Ectodermal cell (in vitro differentiated cells): Measurements from ENCODE around the gene PPCDC.

Experiments used
- H3K27ac ChIP-seq: 2 replicates; pipeline ENCODE4 v1.7.0; 2013; ENCODE audit warnings: mild to moderate bottlenecking, low read depth, low read length; ENCODE audit not compliant: insufficient read depth, poor library complexity, severe bottlenecking
- H3K27me3 ChIP-seq: 2 replicates; pipeline ENCODE4 v1.7.0; 2013; ENCODE audit warnings: mild to moderate bottlenecking, low read length; ENCODE audit not compliant: insufficient read depth, control insufficient read depth, poor library complexity, severe bottlenecking
- H3K36me3 ChIP-seq: one replicate; pipeline ENCODE4 v1.7.0; 2013; ENCODE audit warnings: low read length; ENCODE audit not compliant: control insufficient read depth, insufficient read depth
- H3K4me1 ChIP-seq: one replicate; pipeline ENCODE4 v1.7.0; 2013; ENCODE audit warnings: low read length; ENCODE audit not compliant: control insufficient read depth, insufficient read depth
- H3K4me3 ChIP-seq: 2 replicates; pipeline ENCODE4 v1.7.0; 2013; ENCODE audit warnings: low read depth, low read length, control low read depth; ENCODE audit not compliant: insufficient read depth
- H3K9me3 ChIP-seq: 2 replicates; pipeline ENCODE4 v1.7.0; 2013; ENCODE audit warnings: mild to moderate bottlenecking, low read length, moderate library complexity; ENCODE audit not compliant: control insufficient read depth
- WGBS, 2 experiments: methylation state at CpG; one replicate each; pipeline ENCODE4 v1.1.7; 2013; ENCODE audit warnings: missing lambda C conversion rate in 2 of 2; 5-methylcytosine and 5-hydroxymethylcytosine counted together

Gene PPCDC

DNA sequence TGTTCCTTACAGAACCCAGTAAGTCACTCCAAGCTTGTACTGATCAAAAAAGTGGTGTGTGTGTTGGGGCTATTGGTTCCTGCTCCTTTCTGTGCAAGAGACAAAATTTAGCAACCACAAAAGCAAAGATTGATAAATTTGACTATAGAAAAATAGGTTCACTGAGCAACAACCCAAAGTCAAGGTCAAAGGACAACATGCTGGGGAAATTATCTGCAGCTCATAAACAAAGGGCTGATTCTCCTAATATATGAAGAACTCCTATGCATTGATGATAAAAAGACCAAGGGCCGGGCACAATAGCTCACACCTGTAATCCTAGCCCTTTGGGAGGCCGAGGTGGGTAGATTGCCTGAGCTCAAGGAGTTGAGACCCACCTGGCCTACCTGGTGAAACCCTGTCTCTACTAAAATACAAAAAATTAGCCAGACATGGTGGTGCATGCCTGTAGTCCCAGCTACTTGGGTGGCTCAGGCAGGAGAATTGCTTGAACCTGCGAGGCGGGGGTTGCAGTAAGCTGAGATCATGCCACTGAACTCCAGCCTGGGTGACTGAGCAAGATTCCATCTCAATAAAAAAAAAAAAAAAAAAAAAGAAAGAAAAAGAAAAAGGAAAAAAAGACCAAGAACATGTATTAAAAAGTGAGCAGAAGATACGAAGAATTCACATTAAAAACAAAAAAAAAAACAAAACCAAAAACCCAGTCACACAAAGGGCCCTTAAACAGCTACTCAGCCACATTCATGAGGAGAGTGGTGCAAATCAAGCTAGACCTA is 29.8 kb downstream of the PPCDC start:
- Histone ChIP-seq H3K27ac (no peak overlapping the region), H3K4me3 (no peak overlapping the region), H3K4me1 (no peaks in the 10 kb centered on the region), H3K36me3 (no peaks in the 10 kb centered on the region), H3K27me3 (no peaks in the 10 kb centered on the region), H3K9me3 (no peaks in the 10 kb centered on the region)
- 93 to 96% methylated on average over 4 to 5 of the region's 5 CpGs for WGBS, 2 experiments

- Histone ChIP-seq H3K36me3 (no peaks in the 10 kb centered on the region), H3K27ac (no peak overlapping the region), H3K9me3 (no peaks in the 10 kb centered on the region), H3K4me3 (no peak overlapping the region), H3K4me1 (no peaks in the 10 kb centered on the region), H3K27me3 (no peaks in the 10 kb centered on the region)
- WGBS, 2 experiments: 93 to 95% methylated on average over 7 of the region's 7 CpGs
Observed at GRCh38 chr15:75053748-75054125, 30.3 kb downstream of the PPCDC start.

GRCh38 chr15:75054172-75054897 is 30.9 kb downstream of the PPCDC start:
- no peak overlapping the region for H3K4me3 ChIP-seq
- no peaks in the 10 kb centered on the region for H3K27me3 ChIP-seq
- H3K9me3 ChIP-seq: no peaks in the 10 kb centered on the region
- no peak overlapping the region for H3K27ac ChIP-seq
- WGBS, 2 experiments: 95 to 98% methylated on average over 1 to 3 of the region's 3 CpGs
- no peaks in the 10 kb centered on the region for H3K36me3 ChIP-seq
- H3K4me1 ChIP-seq: no peaks in the 10 kb centered on the region

DNA sequence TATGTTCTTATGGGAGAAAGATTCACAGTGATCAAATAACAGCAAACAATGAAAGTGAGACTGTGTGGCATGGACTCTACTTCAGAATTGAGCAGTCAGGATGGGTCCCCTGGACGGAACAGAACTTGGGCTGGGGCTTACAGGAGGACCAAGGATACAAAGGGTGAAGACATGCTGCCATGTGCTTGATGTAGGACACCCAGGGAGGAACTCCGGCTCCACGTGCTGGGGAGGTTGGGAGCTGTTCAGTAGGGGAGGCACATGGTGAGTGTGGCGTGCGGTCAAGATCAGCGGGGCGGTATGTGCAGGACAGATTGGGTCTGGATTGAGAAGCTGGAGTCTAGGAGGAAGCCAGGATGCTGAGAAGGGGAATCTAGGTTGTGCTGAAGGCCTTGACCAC is 32.6 kb downstream of the PPCDC start:
- Histone ChIP-seq H3K4me3 (no peak overlapping the region), H3K36me3 (no peaks in the 10 kb centered on the region), H3K27ac (no peak overlapping the region), H3K4me1 (no peaks in the 10 kb centered on the region), H3K27me3 (no peaks in the 10 kb centered on the region), H3K9me3 (no peaks in the 10 kb centered on the region)
- WGBS, 2 experiments: 91 to 92% methylated on average over 7 of the region's 7 CpGs

DNA sequence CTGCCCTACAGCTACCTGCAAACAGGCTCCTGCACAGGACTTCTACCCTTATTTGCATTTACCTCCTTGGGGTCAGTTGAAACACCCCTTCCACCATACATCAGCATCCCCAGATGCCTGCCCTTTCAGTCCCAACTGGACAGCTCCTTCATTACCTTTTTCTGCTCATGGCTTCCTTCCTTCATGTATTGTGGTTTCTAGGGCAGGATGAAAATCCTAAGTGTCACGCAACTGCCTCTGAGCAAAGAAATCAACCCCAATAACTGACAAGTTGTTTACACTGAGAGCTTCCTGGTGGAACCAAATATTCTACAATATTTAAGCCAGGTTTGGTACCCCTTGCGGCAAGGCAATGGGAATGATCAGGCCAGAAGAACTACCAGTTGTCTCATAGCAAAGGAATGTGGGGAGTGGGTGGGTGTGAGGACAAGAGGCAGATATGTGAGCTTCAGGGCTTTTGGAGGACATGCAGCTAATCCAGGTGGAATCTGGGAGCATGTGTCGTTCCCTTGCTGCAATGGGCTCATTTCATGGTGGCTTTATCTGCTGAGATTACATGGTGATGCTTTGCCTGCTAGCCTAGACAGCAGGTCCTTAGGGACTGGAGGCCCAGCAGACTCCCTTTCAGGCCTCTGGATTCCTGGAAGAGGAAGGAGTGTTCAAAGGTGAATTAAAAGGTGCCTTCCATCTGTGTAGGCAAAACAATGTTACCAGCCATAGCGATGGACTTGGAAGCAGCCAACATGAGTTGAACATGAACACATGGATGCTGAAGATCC is 34.9 kb downstream of the PPCDC start:
- H3K36me3 ChIP-seq: no peaks in the 10 kb centered on the region
- no peaks in the 10 kb centered on the region for H3K9me3 ChIP-seq
- H3K27me3 ChIP-seq: no peaks in the 10 kb centered on the region
- H3K4me3 ChIP-seq: no peak overlapping the region
- no peak overlapping the region for H3K27ac ChIP-seq
- 91 to 92% methylated on average over 4 of the region's 4 CpGs for WGBS, 2 experiments
- H3K4me1 ChIP-seq: no peaks in the 10 kb centered on the region

DNA sequence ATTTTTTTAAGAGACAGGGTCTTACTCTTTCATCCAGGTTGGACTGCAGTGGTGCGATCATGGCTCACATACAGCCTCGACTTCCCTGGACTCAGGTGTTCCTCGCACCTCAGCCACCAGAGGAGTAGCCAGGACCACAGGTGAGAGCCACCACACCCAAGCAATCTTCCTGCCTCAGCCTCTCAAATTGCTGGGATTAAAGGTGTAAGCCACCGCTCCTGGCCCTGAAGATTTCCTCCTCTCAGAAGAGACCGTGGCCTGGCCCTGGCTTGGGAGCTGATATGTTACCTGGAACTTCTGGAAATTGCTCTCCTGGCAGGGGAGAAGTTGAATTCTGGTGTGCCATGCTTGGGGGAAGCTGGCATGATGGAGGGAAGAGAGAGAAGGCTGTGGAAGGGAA is 36.2 kb downstream of the PPCDC start:
- Histone ChIP-seq H3K27ac (no peak overlapping the region), H3K4me3 (no peak overlapping the region), H3K27me3 (no peaks in the 10 kb centered on the region), H3K9me3 (no peaks in the 10 kb centered on the region), H3K36me3 (no peaks in the 10 kb centered on the region), H3K4me1 (no peaks in the 10 kb centered on the region)
- 84 to 89% methylated on average over 5 of the region's 5 CpGs for WGBS, 2 experiments

GRCh38 chr15:75061272-75061671 is 37.9 kb downstream of the PPCDC start:
- H3K27ac ChIP-seq: no peak overlapping the region
- no peak overlapping the region for H3K4me3 ChIP-seq
- peaks cover under 1% of the 10 kb centered on the region for H3K9me3 ChIP-seq
- H3K36me3 ChIP-seq: no peaks in the 10 kb centered on the region
- H3K27me3 ChIP-seq: no peaks in the 10 kb centered on the region
- H3K4me1 ChIP-seq: peaks cover 3% of the 10 kb centered on the region

DNA sequence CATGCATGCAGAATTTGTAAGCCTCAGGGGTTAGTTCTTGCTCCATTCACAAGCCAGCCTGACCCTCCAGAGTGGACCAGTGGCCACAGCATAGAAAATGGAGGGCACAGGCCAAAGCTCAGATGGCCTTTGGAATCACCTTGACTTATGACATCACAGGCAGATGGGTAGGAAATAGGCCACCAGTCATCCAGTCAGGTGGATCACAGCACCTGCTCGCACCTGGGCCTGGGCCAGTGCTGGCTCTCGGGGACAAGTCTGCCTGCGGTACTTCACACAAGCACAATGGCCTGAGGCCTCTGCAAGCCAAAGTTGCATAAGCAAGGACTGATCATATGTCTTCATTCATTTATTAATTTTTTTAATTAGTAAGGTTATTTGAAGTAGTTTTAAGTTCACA is 39.3 kb downstream of the PPCDC start:
- no peak overlapping the region for H3K27ac ChIP-seq
- no peaks in the 10 kb centered on the region for H3K36me3 ChIP-seq
- H3K4me1 ChIP-seq: peaks cover 3% of the 10 kb centered on the region
- peaks cover 2% of the 10 kb centered on the region for H3K9me3 ChIP-seq
- no peaks in the 10 kb centered on the region for H3K27me3 ChIP-seq
- no peak overlapping the region for H3K4me3 ChIP-seq
- WGBS, 2 experiments: 64 to 65% methylated on average over 3 of the region's 3 CpGs

DNA sequence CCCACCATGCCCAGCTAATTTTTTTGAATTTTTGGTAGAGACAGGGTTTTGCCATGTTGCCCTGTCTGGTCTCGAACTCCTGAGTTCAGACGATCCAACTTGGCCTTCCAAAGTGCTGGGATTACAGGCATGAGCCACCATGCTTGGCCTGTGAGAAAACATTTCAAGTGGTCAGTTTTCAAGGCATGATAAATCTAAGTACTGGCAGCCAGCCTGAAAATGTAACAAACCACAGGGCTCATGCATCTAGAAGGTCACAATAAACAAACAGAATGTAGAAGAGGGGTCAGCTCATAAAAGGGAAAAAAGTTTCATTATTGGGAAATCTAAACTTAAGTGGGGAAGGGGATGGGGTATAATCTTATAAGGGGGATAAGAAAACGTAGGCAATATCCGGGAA is 39.9 kb downstream of the PPCDC start:
- WGBS, 2 experiments: 88 to 94% methylated on average over 4 of the region's 4 CpGs
- Histone ChIP-seq H3K36me3 (no peaks in the 10 kb centered on the region), H3K27me3 (no peaks in the 10 kb centered on the region), H3K9me3 (peaks cover 2% of the 10 kb centered on the region), H3K4me3 (no peak overlapping the region), H3K4me1 (peaks cover 3% of the 10 kb centered on the region), H3K27ac (no peak overlapping the region)

DNA sequence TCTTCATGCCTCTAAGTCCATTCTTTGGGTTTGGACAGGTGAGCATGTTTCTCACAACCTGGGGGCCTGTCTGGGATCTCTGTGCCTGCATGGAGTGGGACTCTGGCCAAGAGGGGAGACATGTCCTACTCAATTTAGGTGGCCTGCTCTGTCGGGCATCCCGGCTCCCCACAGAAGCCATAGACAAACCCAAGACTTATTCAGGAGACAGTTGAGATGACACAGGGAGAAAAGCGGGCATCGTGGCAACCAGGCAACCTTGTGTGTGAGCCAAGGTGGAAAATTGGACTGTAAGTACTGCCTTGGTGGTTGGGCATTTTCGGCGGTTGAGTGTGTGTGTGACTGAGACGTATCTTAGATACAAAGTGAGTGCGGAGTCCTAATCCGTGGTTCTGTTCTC is 40.5 kb downstream of the PPCDC start:
- WGBS, 2 experiments: 88 to 91% methylated on average over 9 of the region's 9 CpGs
- H3K4me3 ChIP-seq: no peak overlapping the region
- no peaks in the 10 kb centered on the region for H3K36me3 ChIP-seq
- H3K27me3 ChIP-seq: no peaks in the 10 kb centered on the region
- H3K4me1 ChIP-seq: peaks cover 3% of the 10 kb centered on the region
- no peak overlapping the region for H3K27ac ChIP-seq
- H3K9me3 ChIP-seq: peaks cover 2% of the 10 kb centered on the region
